Erythroblast (primary cell): ENCODE data around the gene NOSTRIN.
A peak's percentile ranks its signal among the peaks of the same experiment; 100 is the strongest.

Source experiments
- DNase-seq, 2 experiments: peaks; one replicate each; lab custom pipeline; 2025; lab: John Stamatoyannopoulos, UW
- GATA1 ChIP-seq: IDR thresholded peaks from 2 replicates; pipeline ENCODE4 v1.6.1; 2011; ENCODE audit warnings: low read depth, mild to moderate bottlenecking, control low read depth, low read length, moderate library complexity
- POLR2A ChIP-seq: IDR thresholded peaks from 2 replicates; pipeline ENCODE4 v1.6.1; 2011; ENCODE audit warnings: mild to moderate bottlenecking, low read length

NOSTRIN gene

GRCh38 chr2:168892327-168892726 is 89.9 kb downstream of the NOSTRIN start:
- no peak for DNase-seq
- no peak for TF ChIP-seq POLR2A
- TF ChIP-seq GATA1, result no peak

GRCh38 chr2:168894101-168894500 is 91.7 kb downstream of the NOSTRIN start:
- no peak for DNase-seq
- no peak for TF ChIP-seq POLR2A
- no peak for TF ChIP-seq GATA1

GRCh38 chr2:168894720-168895119 is 92.3 kb downstream of the NOSTRIN start:
- no peak for DNase-seq
- TF ChIP-seq GATA1 (no peak), POLR2A (no peak)

- no peak for TF ChIP-seq POLR2A
- TF ChIP-seq GATA1, result no peak
- DNase-seq, result peak in 1 of 2 experiments; percentile 10
Observed at GRCh38 chr2:168895771-168896170, 93.3 kb downstream of the NOSTRIN start.

- TF ChIP-seq GATA1 (no peak), POLR2A (no peak)
- DNase-seq, result peak in 1 of 2 experiments; percentile 5
Observed at GRCh38 chr2:168896783-168897182, 94.3 kb downstream of the NOSTRIN start.

GRCh38 chr2:168897449-168897848 is 95.0 kb downstream of the NOSTRIN start:
- TF ChIP-seq POLR2A (no peak), GATA1 (no peak)
- no peak for DNase-seq

- no peak for TF ChIP-seq GATA1
- TF ChIP-seq POLR2A, result no peak
- no peak for DNase-seq
Observed at GRCh38 chr2:168901003-168901402, 98.6 kb downstream of the NOSTRIN start, which contains the start of gene G6PC2. G6PC2 (plus strand) TSS chr2:168901291; CDS start chr2:168901332, 41 bp downstream.

GRCh38 chr2:168903888-168904287 is 101.5 kb downstream of the NOSTRIN start:
- no peak for DNase-seq
- no peak for TF ChIP-seq GATA1
- TF ChIP-seq POLR2A, result no peak

GRCh38 chr2:168904358-168904757 is 101.9 kb downstream of the NOSTRIN start:
- peak in 1 of 2 experiments; percentile 4 for DNase-seq
- TF ChIP-seq POLR2A (no peak), GATA1 (no peak)

- TF ChIP-seq GATA1 (no peak), POLR2A (no peak)
- DNase-seq, result no peak
Observed at GRCh38 chr2:168907940-168908662, 105.7 kb downstream of the NOSTRIN start.

- no peak for TF ChIP-seq GATA1
- TF ChIP-seq POLR2A, result no peak
- DNase-seq, result no peak
Observed at GRCh38 chr2:168910330-168910729, 107.9 kb downstream of the NOSTRIN start.

GRCh38 chr2:168912466-168912865 is 110.0 kb downstream of the NOSTRIN start:
- DNase-seq, result no peak
- TF ChIP-seq POLR2A (no peak), GATA1 (no peak)

GRCh38 chr2:168912901-168913369 is 110.5 kb downstream of the NOSTRIN start:
- TF ChIP-seq POLR2A (no peak), GATA1 (no peak)
- peak in 1 of 2 experiments; percentile 8 for DNase-seq

GRCh38 chr2:168913495-168913894 is 111.1 kb downstream of the NOSTRIN start:
- no peak for DNase-seq
- TF ChIP-seq GATA1, result no peak
- no peak for TF ChIP-seq POLR2A
